K562 (cell line): Measurements from ENCODE around the gene MRPL19.

Experiments used
- FOXK1 ChIP-seq: sonication (generic); formaldehyde crosslinking; IDR thresholded peaks from 2 replicates; pipeline ENCODE4 v1.8.0; 2022; ENCODE audit warnings: missing genetic modification reagents, mild to moderate bottlenecking, borderline replicate concordance
- FOXM1 ChIP-seq, 2 experiments: fragments of 450-650 bp in 1 of 2; sonication (generic) in 1 of 2; formaldehyde crosslinking in 1 of 2; IDR thresholded peaks; 2 replicates each; pipeline versions ENCODE4 v1.6.1 to v1.9.0; 2017 to 2022; ENCODE audit warnings: low read depth in 2 of 2, mild to moderate bottlenecking in 2 of 2, missing genetic modification reagents in 1 of 2, moderate library complexity in 1 of 2
- HDGF ChIP-seq: fragments of 450-650 bp; IDR thresholded peaks from 2 replicates; pipeline ENCODE4 v1.6.1; 2016
- KLF16 ChIP-seq: IDR thresholded peaks from 2 replicates; pipeline ENCODE4 v1.6.1; 2016; ENCODE audit warnings: antibody characterized with exemption
- MCM2 ChIP-seq: fragments of 450-650 bp; IDR thresholded peaks from 2 replicates; pipeline ENCODE4 v1.6.1; 2017; ENCODE audit warnings: low read depth, mild to moderate bottlenecking
- RBFOX2 ChIP-seq: fragments of 200-400 bp; formaldehyde crosslinking; IDR thresholded peaks from 2 replicates; pipeline ENCODE4 v1.6.1; 2017; ENCODE audit warnings: low read depth, mild to moderate bottlenecking, low read length, moderate library complexity
- SAFB2 ChIP-seq: fragments of 200-400 bp; formaldehyde crosslinking; IDR thresholded peaks from 2 replicates; pipeline ENCODE4 v1.6.1; 2018; ENCODE audit warnings: borderline replicate concordance, low read length, low read depth, moderate library complexity; ENCODE audit not compliant: severe bottlenecking
- TF ChIP-seq, protein P1 (sequence below), 3 experiments: IDR thresholded peaks in 2 of 3; conservative IDR thresholded peaks in 1 of 3; 2 replicates each; pipeline ENCODE4 v1.5.1; 2011 to 2012; ENCODE audit warnings: low read length in 3 of 3, mild to moderate bottlenecking in 3 of 3, control low read depth in 2 of 3, improper control_type of control experiment in 1 of 3, inconsistent platforms in 1 of 3, low read depth in 1 of 3, mixed read lengths in 1 of 3, moderate library complexity in 1 of 3; ENCODE audit not compliant: insufficient read depth in 2 of 3
- TF ChIP-seq, protein P2 (sequence below): fragments of 200-800 bp; sonication (Bioruptor generic); IDR thresholded peaks from 2 replicates; pipeline ENCODE4 v1.6.1; 2016; ENCODE audit warnings: missing genetic modification characterization, missing compliant biosample characterization

DNA sequence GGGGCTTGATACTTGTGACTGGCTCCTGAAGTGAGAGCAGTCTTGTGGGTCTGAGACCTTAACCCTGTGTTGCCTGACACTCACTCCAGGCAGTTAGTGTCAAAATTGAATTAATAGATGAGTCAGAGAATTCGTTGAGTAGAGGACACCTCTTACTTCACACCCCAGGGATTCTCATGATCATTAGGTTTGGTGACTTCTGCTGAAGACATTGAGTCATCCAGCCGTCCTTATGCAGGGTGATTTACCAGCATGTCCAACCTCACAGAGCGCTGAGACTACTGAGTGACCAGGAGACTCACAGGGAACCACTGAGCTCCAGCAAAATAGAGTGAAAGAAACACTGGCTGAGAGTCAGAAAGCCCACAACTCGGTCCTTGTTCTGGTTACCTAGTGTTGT, 49.8 kb upstream of the MRPL19 start:
- no peak for TF ChIP-seq RBFOX2
- TF ChIP-seq, protein P1, sequence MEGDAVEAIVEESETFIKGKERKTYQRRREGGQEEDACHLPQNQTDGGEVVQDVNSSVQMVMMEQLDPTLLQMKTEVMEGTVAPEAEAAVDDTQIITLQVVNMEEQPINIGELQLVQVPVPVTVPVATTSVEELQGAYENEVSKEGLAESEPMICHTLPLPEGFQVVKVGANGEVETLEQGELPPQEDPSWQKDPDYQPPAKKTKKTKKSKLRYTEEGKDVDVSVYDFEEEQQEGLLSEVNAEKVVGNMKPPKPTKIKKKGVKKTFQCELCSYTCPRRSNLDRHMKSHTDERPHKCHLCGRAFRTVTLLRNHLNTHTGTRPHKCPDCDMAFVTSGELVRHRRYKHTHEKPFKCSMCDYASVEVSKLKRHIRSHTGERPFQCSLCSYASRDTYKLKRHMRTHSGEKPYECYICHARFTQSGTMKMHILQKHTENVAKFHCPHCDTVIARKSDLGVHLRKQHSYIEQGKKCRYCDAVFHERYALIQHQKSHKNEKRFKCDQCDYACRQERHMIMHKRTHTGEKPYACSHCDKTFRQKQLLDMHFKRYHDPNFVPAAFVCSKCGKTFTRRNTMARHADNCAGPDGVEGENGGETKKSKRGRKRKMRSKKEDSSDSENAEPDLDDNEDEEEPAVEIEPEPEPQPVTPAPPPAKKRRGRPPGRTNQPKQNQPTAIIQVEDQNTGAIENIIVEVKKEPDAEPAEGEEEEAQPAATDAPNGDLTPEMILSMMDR (IDR thresholded peaks at IDR 0.05 in 2 of 3, conservative IDR thresholded peaks at IDR 0.05 in 1 of 3; ENCODE audit: insufficient read depth in 2 of 3, low read depth in 1 of 3, low read length in 3 of 3), result no peak
- TF ChIP-seq FOXM1 (IDR thresholded peaks at IDR 0.05; ENCODE audit: low read depth), result no peak
- TF ChIP-seq FOXM1 (CRISPR knock-in tag; IDR thresholded peaks at IDR 0.05; ENCODE audit: low read depth), result no peak
- no peak for TF ChIP-seq SAFB2
- TF ChIP-seq FOXK1 (CRISPR knock-in tag), result no peak
- TF ChIP-seq HDGF, result no peak
- TF ChIP-seq, protein P2, sequence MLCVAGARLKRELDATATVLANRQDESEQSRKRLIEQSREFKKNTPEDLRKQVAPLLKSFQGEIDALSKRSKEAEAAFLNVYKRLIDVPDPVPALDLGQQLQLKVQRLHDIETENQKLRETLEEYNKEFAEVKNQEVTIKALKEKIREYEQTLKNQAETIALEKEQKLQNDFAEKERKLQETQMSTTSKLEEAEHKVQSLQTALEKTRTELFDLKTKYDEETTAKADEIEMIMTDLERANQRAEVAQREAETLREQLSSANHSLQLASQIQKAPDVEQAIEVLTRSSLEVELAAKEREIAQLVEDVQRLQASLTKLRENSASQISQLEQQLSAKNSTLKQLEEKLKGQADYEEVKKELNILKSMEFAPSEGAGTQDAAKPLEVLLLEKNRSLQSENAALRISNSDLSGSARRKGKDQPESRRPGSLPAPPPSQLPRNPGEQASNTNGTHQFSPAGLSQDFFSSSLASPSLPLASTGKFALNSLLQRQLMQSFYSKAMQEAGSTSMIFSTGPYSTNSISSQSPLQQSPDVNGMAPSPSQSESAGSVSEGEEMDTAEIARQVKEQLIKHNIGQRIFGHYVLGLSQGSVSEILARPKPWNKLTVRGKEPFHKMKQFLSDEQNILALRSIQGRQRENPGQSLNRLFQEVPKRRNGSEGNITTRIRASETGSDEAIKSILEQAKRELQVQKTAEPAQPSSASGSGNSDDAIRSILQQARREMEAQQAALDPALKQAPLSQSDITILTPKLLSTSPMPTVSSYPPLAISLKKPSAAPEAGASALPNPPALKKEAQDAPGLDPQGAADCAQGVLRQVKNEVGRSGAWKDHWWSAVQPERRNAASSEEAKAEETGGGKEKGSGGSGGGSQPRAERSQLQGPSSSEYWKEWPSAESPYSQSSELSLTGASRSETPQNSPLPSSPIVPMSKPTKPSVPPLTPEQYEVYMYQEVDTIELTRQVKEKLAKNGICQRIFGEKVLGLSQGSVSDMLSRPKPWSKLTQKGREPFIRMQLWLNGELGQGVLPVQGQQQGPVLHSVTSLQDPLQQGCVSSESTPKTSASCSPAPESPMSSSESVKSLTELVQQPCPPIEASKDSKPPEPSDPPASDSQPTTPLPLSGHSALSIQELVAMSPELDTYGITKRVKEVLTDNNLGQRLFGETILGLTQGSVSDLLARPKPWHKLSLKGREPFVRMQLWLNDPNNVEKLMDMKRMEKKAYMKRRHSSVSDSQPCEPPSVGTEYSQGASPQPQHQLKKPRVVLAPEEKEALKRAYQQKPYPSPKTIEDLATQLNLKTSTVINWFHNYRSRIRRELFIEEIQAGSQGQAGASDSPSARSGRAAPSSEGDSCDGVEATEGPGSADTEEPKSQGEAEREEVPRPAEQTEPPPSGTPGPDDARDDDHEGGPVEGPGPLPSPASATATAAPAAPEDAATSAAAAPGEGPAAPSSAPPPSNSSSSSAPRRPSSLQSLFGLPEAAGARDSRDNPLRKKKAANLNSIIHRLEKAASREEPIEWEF (CRISPR knock-in tag), result no peak
- no peak for TF ChIP-seq KLF16
- TF ChIP-seq MCM2, result no peak
